Stimulated activated CD8-positive, alpha-beta memory T cell treated with anti-CD3 and anti-CD28 coated beads, Interleukin-2, amount 100 ng/mL, for 1 hour (primary cell): Measurements from ENCODE around the gene MBD3L4.
"Not testable (repeated sequence)": the region's sequence is repeated elsewhere in the genome, so short reads cannot be mapped to it uniquely, and the experiment has no call there.

Experiments used
- DNase-seq, 2 donors: peaks; one replicate each; pipeline ENCODE4 v3.0.0-alpha.2; 2020; ENCODE audit warnings: low read depth in 2 of 2

The MBD3L4 gene

GRCh38 chr19:7040079-7040478 lies at the start of gene MBD3L4:
TSS of gene MBD3L4 (minus strand) at chr19:7040179. CDS start at chr19:7040144, 35 bp downstream.
- not testable (repeated sequence) for DNase-seq

DNA sequence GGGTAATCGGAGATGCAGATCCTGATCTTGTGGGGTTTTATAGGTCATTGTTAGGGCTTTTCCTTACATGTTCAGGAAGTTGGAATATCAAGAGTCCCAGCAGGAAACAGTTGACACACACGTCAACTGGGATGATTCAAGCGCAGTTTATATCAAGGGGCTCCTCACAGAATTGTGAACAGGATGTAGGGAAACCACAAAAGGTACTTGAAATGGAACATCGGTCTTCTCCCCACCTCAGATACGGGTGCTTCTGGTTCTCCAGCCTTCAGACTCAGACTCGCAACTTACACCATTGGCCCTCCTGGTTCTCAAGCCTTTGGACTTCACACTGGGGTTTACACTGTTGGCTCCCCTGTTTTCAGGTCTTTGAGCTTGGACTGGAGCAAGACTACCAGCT lies 49.0 kb upstream of the MBD3L4 start:
- no peak for DNase-seq

DNA sequence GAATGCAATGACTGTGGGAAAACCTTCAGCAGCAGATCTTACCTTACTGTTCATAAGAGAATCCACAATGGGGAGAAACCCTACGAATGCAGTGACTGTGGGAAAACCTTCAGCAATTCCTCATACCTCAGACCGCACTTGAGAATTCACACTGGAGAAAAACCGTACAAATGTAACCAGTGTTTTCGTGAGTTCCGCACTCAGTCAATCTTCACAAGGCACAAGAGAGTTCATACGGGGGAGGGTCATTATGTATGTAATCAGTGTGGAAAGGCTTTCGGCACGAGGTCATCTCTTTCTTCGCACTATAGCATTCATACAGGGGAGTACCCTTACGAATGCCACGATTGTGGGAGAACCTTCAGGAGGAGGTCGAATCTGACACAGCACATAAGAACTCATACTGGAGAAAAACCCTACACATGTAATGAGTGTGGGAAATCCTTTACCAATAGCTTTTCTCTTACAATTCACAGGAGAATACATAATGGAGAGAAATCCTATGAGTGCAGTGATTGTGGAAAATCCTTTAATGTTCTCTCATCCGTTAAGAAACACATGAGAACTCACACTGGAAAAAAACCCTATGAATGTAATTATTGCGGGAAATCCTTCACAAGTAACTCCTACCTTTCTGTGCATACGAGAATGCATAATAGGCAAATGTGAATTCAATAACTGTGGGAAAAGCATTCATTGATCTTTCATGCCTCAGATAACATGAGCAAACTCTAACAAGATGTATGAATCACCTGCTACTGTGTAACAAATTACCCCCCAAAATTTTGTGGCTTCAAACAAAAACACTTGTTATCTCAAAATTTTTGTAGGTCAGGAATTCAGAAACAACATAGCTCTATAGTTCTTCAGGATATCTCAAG lies 43.3 kb upstream of the MBD3L4 start:
- no peak for DNase-seq

DNA sequence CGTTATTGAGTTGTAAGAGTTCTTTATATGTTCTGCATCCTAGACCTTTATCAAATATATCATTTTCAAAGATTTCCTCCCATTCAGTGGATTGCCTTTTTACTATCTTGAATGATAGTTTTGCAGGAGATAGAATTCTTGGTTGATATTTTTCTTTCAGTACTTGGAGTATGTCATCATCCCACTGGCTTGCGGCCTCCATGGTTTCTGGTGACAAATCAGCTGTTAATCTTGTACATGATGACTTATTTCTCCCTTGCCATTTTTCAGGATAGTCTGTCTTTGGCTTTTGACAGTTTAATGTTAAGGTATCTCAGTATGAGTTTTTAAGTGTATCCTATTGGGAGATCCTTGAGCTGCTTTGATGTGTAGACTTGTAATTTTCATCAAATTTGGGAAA lies 38.0 kb upstream of the MBD3L4 start:
- no peak for DNase-seq

- no peak for DNase-seq
Observed at GRCh38 chr19:7076151-7076550, 36.2 kb upstream of the MBD3L4 start.

DNA sequence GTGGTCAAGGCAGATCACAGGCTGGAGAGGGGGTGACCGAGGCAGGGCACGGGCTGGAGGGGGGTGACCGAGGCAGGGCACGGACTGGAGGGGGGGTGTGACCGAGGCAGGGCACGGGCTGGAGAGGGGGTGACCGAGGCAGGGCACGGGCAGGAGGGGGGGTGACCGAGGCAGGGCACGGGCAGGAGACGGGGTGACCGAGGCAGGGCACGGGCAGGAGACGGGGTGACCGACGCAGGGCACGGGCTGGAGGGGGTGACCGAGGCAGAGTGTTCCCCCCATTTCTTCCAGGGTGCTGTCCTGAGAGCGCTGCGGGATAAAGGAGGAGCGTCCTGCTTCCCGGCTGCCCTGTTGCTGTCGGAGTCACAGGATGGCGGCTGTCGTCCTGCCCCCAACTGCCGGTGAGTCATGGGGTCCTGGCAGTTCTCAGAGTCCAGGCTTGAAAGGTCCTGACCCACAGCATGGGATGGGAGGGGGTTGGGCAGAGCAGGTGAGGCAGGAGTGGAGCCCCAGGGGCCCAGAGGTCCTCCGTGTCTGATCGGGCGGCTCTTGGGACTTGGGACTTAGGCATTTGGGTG lies 34.8 kb upstream of the MBD3L4 start:
- DNase-seq = no peak

GRCh38 chr19:7072541-7072940 lies 32.6 kb upstream of the MBD3L4 start:
- no peak for DNase-seq

DNA sequence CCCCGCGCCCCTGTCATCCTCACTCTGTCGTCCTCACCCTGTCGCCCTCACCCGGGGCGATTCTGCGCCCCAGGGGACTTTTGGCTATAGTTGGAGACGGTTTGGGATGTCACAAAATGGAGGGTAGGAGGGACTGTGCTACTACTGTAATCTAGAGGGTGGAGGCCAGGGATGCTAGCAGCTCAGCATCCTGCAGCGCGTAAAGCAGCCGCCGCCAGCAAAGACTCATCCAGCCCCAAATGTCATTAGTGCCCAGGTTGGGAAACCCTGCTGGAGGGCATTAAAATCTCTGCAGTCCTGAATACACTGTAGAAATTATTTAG lies 29.9 kb upstream of the MBD3L4 start:
- no peak for DNase-seq

DNA sequence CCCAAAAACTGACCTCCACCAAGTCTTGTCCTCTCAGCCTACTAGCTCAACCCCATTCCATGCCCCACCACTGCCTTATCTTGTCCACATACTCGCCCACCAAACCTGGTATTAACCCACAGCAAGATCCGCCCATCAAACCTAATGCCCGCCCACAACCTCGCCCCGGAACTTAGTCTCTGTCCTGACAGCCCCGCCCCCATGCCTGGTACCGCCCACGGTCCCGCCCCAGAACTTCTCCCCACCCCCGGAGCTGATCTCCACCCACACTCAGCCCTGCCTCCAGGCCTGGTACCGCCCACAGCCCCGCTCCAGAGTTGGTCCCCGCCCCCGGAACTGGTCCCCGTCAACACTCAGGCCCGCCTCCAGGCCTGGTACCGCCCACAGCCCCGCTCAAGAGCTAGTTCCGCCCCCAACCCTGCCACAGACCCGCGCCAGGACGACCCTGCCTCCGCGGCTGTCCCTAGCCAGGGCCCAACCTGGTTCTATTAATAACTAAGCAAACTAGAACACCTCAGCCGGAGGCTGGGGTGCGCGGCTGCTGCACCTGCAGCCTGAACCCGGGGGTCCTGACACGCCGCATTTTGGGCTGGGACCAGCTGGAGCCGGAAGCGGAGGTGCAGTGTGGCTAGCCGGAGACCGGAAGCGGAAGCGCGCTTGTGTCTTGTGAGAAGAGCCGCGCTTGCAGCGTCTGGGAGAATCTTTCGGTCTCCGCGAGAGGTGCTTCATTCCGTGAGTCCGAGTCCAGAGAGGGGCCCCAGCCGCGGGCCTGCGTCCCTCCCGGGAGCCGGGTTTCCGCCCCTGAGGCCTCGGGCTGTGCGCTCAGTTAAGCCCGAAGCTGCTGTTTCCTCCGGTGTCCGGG lies 29.3 kb upstream of the MBD3L4 start, which contains the start of gene ZNF557:
Gene ZNF557 (plus strand): TSS at position 662 of the 862 bp plus-strand sequence. CDS start 5,372 bp downstream, outside the sequence.
- DNase-seq = peak; percentile 97 to 99

DNA sequence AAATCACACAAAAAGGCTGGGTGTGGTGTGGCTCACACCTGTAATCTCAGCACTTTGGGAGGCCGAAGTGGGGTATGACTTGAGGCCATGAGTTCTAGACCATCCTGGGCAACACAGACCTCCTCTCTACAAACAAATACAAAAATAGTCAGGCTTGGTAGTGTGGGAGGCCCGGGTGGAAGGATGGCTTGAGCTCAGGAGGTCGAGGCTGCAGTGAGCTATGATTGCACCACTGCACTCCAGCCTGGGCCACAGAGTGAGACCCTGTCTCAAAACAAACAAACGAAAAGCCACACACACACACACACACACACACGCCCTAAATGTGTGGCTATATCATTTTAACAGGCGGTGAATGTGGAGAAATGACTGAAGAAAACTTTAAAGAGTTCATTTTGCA lies 28.6 kb upstream of the MBD3L4 start:
- no peak for DNase-seq

DNA sequence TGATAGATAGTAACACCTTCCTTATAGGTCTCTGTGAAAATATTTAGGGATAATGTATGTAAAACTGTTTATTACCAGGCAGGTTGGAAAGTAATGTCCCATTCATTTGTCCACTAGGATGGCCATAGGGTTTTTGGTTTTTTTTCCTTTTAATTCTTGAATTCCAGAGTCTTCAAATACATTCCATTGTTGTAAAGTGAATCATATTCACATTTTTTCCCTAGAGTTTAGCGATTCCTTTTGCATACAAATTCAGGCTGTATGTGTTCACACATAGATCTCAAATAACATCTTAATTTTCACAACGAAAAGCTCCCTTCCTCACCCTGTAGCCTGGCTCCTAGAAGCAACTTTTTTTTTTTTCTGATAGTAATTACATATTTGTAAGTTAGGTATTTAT lies 27.7 kb upstream of the MBD3L4 start:
- DNase-seq = no peak

GRCh38 chr19:7067122-7067521 lies 27.1 kb upstream of the MBD3L4 start:
- not testable (repeated sequence) for DNase-seq

DNA sequence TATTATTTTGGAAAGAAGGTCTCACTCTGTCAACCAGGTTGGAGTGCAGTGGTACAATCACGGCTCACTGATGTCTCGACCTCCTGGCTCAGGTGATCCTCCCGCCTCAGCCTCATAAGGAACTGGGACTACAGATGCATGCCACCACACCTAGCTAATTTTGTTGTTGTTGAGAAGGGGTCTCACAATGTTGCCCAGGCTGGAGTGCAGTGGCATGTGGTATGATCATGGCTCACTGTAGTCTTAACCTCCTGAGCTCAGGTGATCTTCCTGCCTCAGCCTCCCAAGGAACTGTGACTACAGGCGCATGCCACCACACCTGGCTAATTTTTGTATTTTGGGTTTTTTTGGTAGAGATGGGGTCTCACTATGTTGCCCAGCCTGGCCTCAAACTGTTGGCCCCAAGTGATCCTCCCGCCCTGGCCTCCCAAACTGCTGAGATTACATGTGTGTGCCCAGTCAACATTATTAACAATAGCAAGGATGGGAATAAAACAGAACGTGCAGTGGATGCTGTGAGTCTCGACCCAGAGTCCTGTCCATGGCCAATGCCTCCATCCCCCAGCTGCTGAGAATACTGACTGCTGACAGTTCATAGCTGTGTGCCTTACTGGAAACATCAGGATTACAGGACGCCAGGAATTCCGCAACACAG lies 23.9 kb upstream of the MBD3L4 start:
- DNase-seq = no peak

DNA sequence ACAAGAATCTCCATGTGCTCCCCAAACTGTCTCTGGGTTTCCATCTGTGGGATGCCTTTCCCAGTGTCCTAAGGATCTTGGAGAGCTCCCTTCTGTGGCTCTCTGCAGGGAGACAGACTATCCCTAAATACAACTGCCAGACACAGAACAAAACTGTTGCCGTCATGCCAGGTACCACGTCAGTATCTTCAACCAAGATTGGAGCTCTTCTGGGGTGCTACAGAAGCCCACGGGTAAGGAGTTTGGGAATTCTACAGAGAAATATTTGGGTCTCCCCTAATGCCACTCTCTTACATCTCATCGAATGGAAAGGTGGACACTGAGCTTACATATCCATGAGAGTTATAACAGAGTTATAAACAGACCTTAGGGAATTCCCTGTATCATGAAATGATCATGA lies 23.4 kb upstream of the MBD3L4 start:
- no peak for DNase-seq

DNA sequence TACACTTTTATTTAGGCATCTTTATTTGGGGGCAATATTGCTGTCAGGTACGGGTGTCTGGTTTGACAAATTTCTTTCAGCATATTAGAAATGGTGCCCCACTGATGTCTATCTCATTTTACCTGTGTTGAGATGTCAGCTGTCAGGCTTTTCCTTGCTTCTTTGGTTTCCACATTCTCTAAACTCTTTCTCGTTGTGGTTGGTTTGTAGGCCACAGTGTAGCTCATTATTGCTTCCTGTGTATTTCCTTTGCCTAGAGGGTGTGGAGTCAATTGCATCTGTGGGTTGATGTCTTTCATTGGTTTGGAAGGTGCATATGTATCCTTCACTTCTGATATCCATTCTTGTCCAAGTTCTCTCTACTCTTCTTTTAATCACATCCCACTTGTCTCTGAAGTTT lies 20.0 kb upstream of the MBD3L4 start:
- DNase-seq = not testable (repeated sequence)

DNA sequence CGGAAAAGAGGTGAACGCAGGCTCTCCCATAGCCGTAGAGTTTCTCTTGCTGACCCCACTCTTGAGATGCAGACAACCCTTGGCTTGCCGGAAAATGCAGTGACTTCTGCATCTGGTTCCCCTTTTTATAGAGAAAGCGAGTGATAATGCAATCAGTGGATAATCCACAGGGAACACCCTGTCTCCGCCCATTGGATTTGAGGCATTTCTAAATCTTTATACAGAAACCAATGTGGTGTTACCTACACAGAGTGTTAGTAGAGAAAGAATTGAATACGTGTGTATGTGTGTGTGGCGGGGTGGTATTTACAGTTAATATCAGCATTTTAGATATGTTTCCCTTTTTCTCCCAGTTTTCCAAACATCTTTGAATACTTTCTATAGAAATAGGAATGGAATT lies 18.6 kb upstream of the MBD3L4 start, which contains the start of gene MBD3L3:
Gene MBD3L3 (minus strand): TSS at position 101 of the 400 bp plus-strand sequence. CDS start 71 bp downstream, at position 30.
- DNase-seq = not testable (repeated sequence)

GRCh38 chr19:7056371-7056770 lies 16.4 kb upstream of the MBD3L4 start:
- not testable (repeated sequence) for DNase-seq

DNA sequence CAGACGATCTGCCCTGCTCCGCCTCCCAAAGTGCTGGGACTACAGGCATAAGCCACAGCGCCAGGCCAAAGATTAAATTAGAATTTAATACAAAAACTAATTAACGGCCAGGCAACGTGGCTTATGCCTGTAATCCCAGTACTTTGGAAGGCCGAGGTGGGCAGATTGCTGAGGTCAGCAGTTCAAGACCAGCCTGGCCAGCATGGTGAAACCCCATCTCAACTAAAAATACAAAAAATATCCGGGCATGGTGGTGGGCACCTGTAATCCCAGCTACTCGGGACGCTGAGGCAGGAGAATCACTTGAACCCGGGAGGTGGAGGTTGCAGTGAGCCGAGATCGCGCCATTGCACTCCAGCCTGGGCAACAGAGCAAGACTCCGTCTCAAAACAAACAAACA lies 15.7 kb upstream of the MBD3L4 start:
- not testable (repeated sequence) for DNase-seq

DNA sequence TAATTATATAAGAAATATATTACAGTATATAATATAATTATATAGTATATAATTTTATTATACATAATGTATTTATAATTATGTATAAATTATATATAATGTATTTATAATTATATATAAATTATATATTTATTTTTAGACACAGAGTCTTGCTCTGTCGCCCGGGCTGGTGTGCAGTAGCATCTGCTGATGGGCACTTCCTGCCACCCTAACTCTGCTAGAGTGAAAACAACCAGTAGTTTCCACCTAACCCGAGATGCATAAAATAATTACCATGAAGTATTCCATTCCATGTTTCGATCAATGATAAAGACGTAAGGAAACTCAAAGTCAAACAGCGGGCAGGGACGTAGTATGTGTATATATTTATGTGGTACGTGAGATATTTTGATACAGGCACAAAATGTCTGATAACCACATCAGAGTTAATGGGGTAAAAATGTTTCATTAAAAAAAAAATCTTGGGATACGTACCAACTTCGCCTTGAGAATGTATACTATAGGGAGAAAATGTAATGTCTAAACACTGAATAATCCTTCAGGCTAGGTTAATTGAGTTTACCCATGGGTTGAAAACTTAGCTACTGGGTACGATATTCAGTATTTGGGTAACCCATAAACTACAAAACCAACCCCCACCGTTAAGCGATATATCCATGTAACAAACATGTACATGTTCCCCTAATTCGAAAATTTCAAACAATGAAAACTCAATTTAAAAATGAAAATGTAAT lies 14.8 kb upstream of the MBD3L4 start:
- not testable (repeated sequence) for DNase-seq

DNA sequence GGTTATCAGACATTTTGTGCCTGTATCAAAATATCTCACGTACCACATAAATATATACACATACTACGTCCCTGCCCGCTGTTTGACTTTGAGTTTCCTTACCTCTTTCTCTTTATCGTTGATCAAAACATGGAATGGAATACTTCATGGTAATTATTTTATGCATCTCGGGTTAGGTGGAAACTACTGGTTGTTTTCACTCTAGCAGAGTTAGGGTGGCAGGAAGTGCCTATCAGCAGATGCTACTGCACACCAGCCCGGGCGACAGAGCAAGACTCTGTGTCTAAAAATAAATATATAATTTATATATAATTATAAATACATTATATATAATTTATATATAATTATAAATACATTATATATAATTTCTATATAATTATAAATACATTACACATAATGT lies 12.9 kb upstream of the MBD3L4 start:
- not testable (repeated sequence) for DNase-seq

GRCh38 chr19:7051421-7051820 lies 11.4 kb upstream of the MBD3L4 start:
- DNase-seq = not testable (repeated sequence)
